Prostate gland (tissue), 2 donors: ENCODE data around the gene MYO15B. TPM values are rescaled to one million over a fixed set of nuclear protein-coding genes. Genes with fewer than 3 reads are reported as not detected.

Experiments
- DNase-seq: peaks from one replicate; pipeline ENCODE4 v3.0.0-alpha.2; 2019; ENCODE audit warnings: low spot score
- H3K27ac ChIP-seq, 2 donors: fragments of 200-600 bp; sonication (generic); 2 replicates each; pipeline ENCODE4 v1.5.1; 2017 to 2019
- H3K27me3 ChIP-seq: fragments of 200-600 bp; sonication (generic); replicated peaks from 2 replicates; pipeline ENCODE4 v1.5.1; 2019; ENCODE audit not compliant: insufficient read depth
- H3K36me3 ChIP-seq, 2 donors: fragments of 200-600 bp; sonication (generic); 1 replicate in 1 of 2; 2 replicates in 1 of 2; pipeline versions ENCODE4 v1.5.1 to v1.8.1; 2017 to 2019
- H3K4me1 ChIP-seq: fragments of 200-600 bp; sonication (generic); replicated peaks from 2 replicates; pipeline ENCODE4 v1.5.1; 2019
- H3K4me3 ChIP-seq, 2 donors: fragments of 200-600 bp; sonication (generic); 2 replicates each; pipeline ENCODE4 v1.5.1; 2017 to 2019
- H3K9me3 ChIP-seq: fragments of 200-600 bp; sonication (generic); 2 replicates; pipeline ENCODE4 v1.5.1; 2017
- CTCF ChIP-seq, 4 experiments: fragments of 200-600 bp in 2 of 4; fragments of 450-650 bp in 2 of 4; sonication (generic) in 2 of 4; IDR thresholded peaks; 1 replicate in 3 of 4; 2 replicates in 1 of 4; pipeline ENCODE4 v1.5.1; 2016 to 2019; ENCODE audit warnings: antibody characterized with exemption in 4 of 4, mild to moderate bottlenecking in 2 of 4, moderate library complexity in 2 of 4
- POLR2A ChIP-seq: fragments of 450-650 bp; IDR thresholded peaks from one replicate; pipeline ENCODE4 v1.6.1; 2016; ENCODE audit warnings: antibody characterized with exemption, mild to moderate bottlenecking
- POLR2AphosphoS5 ChIP-seq: sonication (generic); formaldehyde crosslinking; IDR thresholded peaks from one replicate; pipeline ENCODE4 v1.6.1; 2017; ENCODE audit warnings: antibody characterized with exemption
- WGBS: methylation state at CpG from one replicate; pipeline ENCODE4 v1.1.5; 2018; 5-methylcytosine and 5-hydroxymethylcytosine counted together
- intact Hi-C: fragments of 100-400 bp; cut with DNase I; formaldehyde crosslinking; loops from one replicate; pipeline ENCODE4 v1.14.2; 2022
- total RNA-seq, 2 donors: library from RNA; depleted of rRNA; stranded (reverse); fragments of >200 nt; gene quantifications; one replicate each; pipeline ENCODE4 v1.1.0, GENCODE V29; 2016

Gene MYO15B
- total RNA-seq, 2 donors from 2014 or later = 86.5 to 214 TPM

GRCh38 chr17:75602644-75603043 is 15.0 kb downstream of the MYO15B start:
- Histone ChIP-seq H3K36me3 (no peaks in the 10 kb centered on the region), H3K27me3 (no peaks in the 10 kb centered on the region), H3K4me3 (no peak overlapping the region), H3K4me1 (no peaks in the 10 kb centered on the region), H3K27ac (no peak overlapping the region), H3K9me3 (no peaks in the 10 kb centered on the region)
- DNase-seq = no peak
- intact Hi-C loops = no loop called here
- 89% methylated on average over 12 of the region's 12 CpGs for WGBS
- TF ChIP-seq CTCF (IDR thresholded peaks at IDR 0.05) (no peak), POLR2AphosphoS5 (no peak), POLR2A (no peak)

GRCh38 chr17:75603123-75603522 is 15.5 kb downstream of the MYO15B start:
- H3K4me3 ChIP-seq = no peak overlapping the region
- H3K36me3 ChIP-seq = no peaks in the 10 kb centered on the region
- H3K27ac ChIP-seq = no peak overlapping the region
- no peaks in the 10 kb centered on the region for H3K9me3 ChIP-seq
- TF ChIP-seq POLR2A (no peak), CTCF (IDR thresholded peaks at IDR 0.05) (no peak), POLR2AphosphoS5 (no peak)
- intact Hi-C loops = no loop called here
- H3K4me1 ChIP-seq = no peaks in the 10 kb centered on the region
- WGBS = 79% methylated on average over 9 of the region's 9 CpGs
- DNase-seq = no peak
- H3K27me3 ChIP-seq = no peaks in the 10 kb centered on the region

- Histone ChIP-seq H3K27ac (no peak overlapping the region), H3K27me3 (no peaks in the 10 kb centered on the region), H3K4me3 (no peak overlapping the region), H3K4me1 (no peaks in the 10 kb centered on the region), H3K9me3 (no peaks in the 10 kb centered on the region), H3K36me3 (no peaks in the 10 kb centered on the region)
- no peak for TF ChIP-seq POLR2AphosphoS5
- TF ChIP-seq CTCF (IDR thresholded peaks at IDR 0.05) = no peak
- TF ChIP-seq POLR2A = no peak
- DNase-seq = no peak
- intact Hi-C loops = no loop called here
- WGBS = 67% methylated on average over 12 of the region's 12 CpGs
Observed at GRCh38 chr17:75604034-75604695, 16.6 kb downstream of the MYO15B start.

GRCh38 chr17:75605790-75606189 is 18.2 kb downstream of the MYO15B start:
- intact Hi-C loops = no loop called here
- H3K9me3 ChIP-seq = no peaks in the 10 kb centered on the region
- no peak for DNase-seq
- H3K4me1 ChIP-seq = no peaks in the 10 kb centered on the region
- no peaks in the 10 kb centered on the region for H3K27me3 ChIP-seq
- H3K36me3 ChIP-seq = no peaks in the 10 kb centered on the region
- no peak overlapping the region for H3K4me3 ChIP-seq
- TF ChIP-seq POLR2AphosphoS5 = no peak
- TF ChIP-seq POLR2A = no peak
- no peak for TF ChIP-seq CTCF (IDR thresholded peaks at IDR 0.05)
- H3K27ac ChIP-seq = no peak overlapping the region
- WGBS = 80% methylated on average over 16 of the region's 16 CpGs

- no peak overlapping the region for H3K4me3 ChIP-seq
- H3K27ac ChIP-seq = no peak overlapping the region
- H3K4me1 ChIP-seq = no peaks in the 10 kb centered on the region
- no peaks in the 10 kb centered on the region for H3K36me3 ChIP-seq
- 92% methylated on average over 5 of the region's 5 CpGs for WGBS
- intact Hi-C loops = no loop called here
- no peaks in the 10 kb centered on the region for H3K9me3 ChIP-seq
- no peak for DNase-seq
- H3K27me3 ChIP-seq = no peaks in the 10 kb centered on the region
- TF ChIP-seq POLR2AphosphoS5 (no peak), POLR2A (no peak), CTCF (IDR thresholded peaks at IDR 0.05) (no peak)
Observed at GRCh38 chr17:75607086-75607485, 19.5 kb downstream of the MYO15B start.
